ENCODE results near the gene TMEM234. TPM values are rescaled to one million over a fixed set of nuclear protein-coding genes. Genes with fewer than 3 reads are reported as not detected.

Gene TMEM234
- total and polyA plus RNA-seq, 2 of the 13 experiments (the other 11 are each of a cell fraction or from before 2014, with no cell fraction given): 6.1 to 9.0 TPM

DNA sequence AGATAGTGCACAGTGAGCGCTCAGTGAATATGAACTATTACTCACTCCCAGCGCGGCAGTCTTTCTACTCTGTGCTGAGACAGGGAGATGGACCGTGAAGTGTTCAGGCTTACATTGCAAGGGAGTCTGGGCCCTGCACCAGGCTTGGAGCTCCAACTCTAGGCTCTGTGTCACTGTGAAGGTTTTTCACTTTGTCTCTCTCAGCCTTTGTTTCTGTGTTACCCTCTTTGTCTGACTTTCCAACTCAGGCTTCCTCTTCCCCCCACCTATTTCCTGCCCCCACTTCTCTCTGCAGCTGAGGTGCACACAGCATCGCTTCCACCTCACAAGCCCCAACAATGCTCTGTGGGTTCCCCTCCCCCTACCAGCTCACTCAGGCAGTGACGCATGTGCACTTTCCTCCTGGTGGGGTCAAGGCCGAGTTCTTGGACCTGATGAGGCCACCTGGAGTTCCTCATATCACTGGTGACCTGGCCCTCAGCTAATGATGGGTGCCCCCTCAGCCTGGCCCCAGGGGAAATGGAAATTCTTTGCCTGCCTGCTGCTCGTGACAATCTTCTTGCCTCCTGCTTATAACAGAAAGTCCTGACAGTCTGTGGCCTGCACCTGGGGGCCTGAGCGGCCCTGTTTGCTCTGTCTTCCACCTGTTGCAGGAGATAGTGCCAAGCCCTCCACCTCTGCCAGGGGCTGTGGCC lies 27.8 kb upstream of the TMEM234 start (continued):
- TF ChIP-seq SMARCE1 (IDR thresholded peaks at IDR 0.05; ENCODE audit: borderline replicate concordance) (no peak), ZNF430 (CRISPR knock-in tag; IDR thresholded peaks at IDR 0.05) (peak; percentile 51; the same call in 1 of the 2 replicates), BRCA1 (CRISPR knock-in tag; IDR thresholded peaks at IDR 0.05) (no peak; the same call in 1 of the 2 replicates), CAMTA2 (CRISPR knock-in tag; IDR thresholded peaks at IDR 0.05; ENCODE audit: borderline replicate concordance) (no peak), SSRP1 (CRISPR knock-in tag; IDR thresholded peaks at IDR 0.05) (no peak), SNAI1 (CRISPR knock-in tag; IDR thresholded peaks at IDR 0.05; ENCODE audit: borderline replicate concordance) (no peak), HDAC1 (CRISPR knock-in tag; IDR thresholded peaks at IDR 0.05) (peak; percentile 98), ZNF234 (CRISPR knock-in tag; conservative IDR thresholded peaks at IDR 0.05) (no peak), NRL (CRISPR knock-in tag; IDR thresholded peaks at IDR 0.05; ENCODE audit: borderline replicate concordance) (peak; percentile 72; the same call in 1 of the 2 replicates), RARA (CRISPR knock-in tag; IDR thresholded peaks at IDR 0.05) (peak; percentile 99), ZNF776 (CRISPR knock-in tag; IDR thresholded peaks at IDR 0.05) (no peak; the same call in 1 of the 2 replicates)
- TF ChIP-seq, protein P1, sequence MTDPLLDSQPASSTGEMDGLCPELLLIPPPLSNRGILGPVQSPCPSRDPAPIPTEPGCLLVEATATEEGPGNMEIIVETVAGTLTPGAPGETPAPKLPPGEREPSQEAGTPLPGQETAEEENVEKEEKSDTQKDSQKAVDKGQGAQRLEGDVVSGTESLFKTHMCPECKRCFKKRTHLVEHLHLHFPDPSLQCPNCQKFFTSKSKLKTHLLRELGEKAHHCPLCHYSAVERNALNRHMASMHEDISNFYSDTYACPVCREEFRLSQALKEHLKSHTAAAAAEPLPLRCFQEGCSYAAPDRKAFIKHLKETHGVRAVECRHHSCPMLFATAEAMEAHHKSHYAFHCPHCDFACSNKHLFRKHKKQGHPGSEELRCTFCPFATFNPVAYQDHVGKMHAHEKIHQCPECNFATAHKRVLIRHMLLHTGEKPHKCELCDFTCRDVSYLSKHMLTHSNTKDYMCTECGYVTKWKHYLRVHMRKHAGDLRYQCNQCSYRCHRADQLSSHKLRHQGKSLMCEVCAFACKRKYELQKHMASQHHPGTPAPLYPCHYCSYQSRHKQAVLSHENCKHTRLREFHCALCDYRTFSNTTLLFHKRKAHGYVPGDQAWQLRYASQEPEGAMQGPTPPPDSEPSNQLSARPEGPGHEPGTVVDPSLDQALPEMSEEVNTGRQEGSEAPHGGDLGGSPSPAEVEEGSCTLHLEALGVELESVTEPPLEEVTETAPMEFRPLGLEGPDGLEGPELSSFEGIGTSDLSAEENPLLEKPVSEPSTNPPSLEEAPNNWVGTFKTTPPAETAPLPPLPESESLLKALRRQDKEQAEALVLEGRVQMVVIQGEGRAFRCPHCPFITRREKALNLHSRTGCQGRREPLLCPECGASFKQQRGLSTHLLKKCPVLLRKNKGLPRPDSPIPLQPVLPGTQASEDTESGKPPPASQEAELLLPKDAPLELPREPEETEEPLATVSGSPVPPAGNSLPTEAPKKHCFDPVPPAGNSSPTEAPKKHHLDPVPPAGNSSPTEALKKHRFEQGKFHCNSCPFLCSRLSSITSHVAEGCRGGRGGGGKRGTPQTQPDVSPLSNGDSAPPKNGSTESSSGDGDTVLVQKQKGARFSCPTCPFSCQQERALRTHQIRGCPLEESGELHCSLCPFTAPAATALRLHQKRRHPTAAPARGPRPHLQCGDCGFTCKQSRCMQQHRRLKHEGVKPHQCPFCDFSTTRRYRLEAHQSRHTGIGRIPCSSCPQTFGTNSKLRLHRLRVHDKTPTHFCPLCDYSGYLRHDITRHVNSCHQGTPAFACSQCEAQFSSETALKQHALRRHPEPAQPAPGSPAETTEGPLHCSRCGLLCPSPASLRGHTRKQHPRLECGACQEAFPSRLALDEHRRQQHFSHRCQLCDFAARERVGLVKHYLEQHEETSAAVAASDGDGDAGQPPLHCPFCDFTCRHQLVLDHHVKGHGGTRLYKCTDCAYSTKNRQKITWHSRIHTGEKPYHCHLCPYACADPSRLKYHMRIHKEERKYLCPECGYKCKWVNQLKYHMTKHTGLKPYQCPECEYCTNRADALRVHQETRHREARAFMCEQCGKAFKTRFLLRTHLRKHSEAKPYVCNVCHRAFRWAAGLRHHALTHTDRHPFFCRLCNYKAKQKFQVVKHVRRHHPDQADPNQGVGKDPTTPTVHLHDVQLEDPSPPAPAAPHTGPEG (CRISPR knock-in tag; IDR thresholded peaks at IDR 0.05): no peak; the same call in 1 of the 2 replicates
- TF ChIP-seq, protein P2, sequence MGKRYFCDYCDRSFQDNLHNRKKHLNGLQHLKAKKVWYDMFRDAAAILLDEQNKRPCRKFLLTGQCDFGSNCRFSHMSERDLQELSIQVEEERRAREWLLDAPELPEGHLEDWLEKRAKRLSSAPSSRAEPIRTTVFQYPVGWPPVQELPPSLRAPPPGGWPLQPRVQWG (CRISPR knock-in tag; IDR thresholded peaks at IDR 0.05; ENCODE audit: borderline replicate concordance, low read depth): no peak
- TF ChIP-seq, protein P3, sequence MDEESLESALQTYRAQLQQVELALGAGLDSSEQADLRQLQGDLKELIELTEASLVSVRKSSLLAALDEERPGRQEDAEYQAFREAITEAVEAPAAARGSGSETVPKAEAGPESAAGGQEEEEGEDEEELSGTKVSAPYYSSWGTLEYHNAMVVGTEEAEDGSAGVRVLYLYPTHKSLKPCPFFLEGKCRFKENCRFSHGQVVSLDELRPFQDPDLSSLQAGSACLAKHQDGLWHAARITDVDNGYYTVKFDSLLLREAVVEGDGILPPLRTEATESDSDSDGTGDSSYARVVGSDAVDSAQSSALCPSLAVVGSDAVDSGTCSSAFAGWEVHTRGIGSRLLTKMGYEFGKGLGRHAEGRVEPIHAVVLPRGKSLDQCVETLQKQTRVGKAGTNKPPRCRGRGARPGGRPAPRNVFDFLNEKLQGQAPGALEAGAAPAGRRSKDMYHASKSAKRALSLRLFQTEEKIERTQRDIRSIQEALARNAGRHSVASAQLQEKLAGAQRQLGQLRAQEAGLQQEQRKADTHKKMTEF (CRISPR knock-in tag; IDR thresholded peaks at IDR 0.05): peak; percentile 72; the same call in 1 of the 2 replicates
- TF ChIP-seq, protein P4, sequence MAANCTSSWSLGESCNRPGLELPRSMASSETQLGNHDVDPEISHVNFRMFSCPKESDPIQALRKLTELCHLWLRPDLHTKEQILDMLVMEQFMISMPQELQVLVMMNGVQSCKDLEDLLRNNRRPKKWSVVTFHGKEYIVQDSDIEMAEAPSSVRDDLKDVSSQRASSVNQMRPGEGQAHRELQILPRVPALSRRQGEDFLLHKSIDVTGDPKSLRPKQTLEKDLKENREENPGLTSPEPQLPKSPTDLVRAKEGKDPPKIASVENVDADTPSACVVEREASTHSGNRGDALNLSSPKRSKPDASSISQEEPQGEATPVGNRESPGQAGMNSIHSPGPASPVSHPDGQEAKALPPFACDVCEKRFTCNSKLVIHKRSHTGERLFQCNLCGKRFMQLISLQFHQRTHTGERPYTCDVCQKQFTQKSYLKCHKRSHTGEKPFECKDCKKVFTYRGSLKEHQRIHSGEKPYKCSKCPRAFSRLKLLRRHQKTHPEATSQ (CRISPR knock-in tag; IDR thresholded peaks at IDR 0.05; ENCODE audit: borderline replicate concordance): no peak; the same call in 1 of the 2 replicates
